Heart right ventricle (tissue), 16 donors: Measurements from ENCODE around the gene PPFIBP1. TPM values are rescaled to one million over a fixed set of nuclear protein-coding genes. Genes with fewer than 3 reads are reported as not detected.
A peak's percentile ranks its signal among the peaks of the same experiment; 100 is the strongest.
"Not testable (repeated sequence)": the region's sequence is repeated elsewhere in the genome, so short reads cannot be mapped to it uniquely, and the experiment has no call there.

Experiments
- ATAC-seq, 8 donors: fragments of 200-7000 bp; cut with Tn5 transposase; one replicate each; pipeline ENCODE4 v1.9.1; 2020; ENCODE audit warnings: mild to moderate bottlenecking in 8 of 8, moderate library complexity in 8 of 8, moderate number of reproducible peaks in 1 of 8
- DNase-seq, 2 donors: peaks; one replicate each; pipeline ENCODE4 v3.0.0-alpha.2; 2020
- H3K27ac ChIP-seq, 10 donors: fragments of 200-600 bp; sonication (generic) in 2 of 10; one replicate each; pipeline versions ENCODE4 v1.5.0 to v1.8.0; 2020 to 2022; ENCODE audit warnings: mild to moderate bottlenecking in 3 of 10
- H3K27me3 ChIP-seq, 7 donors: fragments of 200-600 bp; one replicate each; pipeline ENCODE4 v1.8.0; 2021 to 2022; ENCODE audit warnings: mild to moderate bottlenecking in 2 of 7
- H3K36me3 ChIP-seq, 9 donors: fragments of 200-600 bp; sonication (generic) in 1 of 9; one replicate each; pipeline versions ENCODE4 v1.5.0 to v1.8.0; 2020 to 2022; ENCODE audit warnings: mild to moderate bottlenecking in 2 of 9
- H3K4me1 ChIP-seq, 9 donors: fragments of 200-600 bp; sonication (generic) in 1 of 9; one replicate each; pipeline versions ENCODE4 v1.5.0 to v1.8.0; 2020 to 2022; ENCODE audit warnings: mild to moderate bottlenecking in 4 of 9
- H3K4me3 ChIP-seq, 10 donors: fragments of 200-600 bp; sonication (generic) in 2 of 10; one replicate each; pipeline versions ENCODE4 v1.5.0 to v1.8.0; 2020 to 2022; ENCODE audit warnings: mild to moderate bottlenecking in 7 of 10, moderate library complexity in 2 of 10
- H3K9me3 ChIP-seq, 11 donors: fragments of 200-600 bp in 10 of 11; sonication (generic) in 2 of 11; one replicate each; pipeline versions ENCODE4 v1.5.0 to v1.8.0; 2013 to 2022; ENCODE audit warnings: mild to moderate bottlenecking in 2 of 11, control low read depth in 1 of 11, moderate library complexity in 1 of 11
- CTCF ChIP-seq, 9 donors: fragments of 200-600 bp; sonication (generic) in 2 of 9; IDR thresholded peaks; one replicate each; pipeline versions ENCODE4 v1.5.0 to v1.8.0; 2021 to 2022; ENCODE audit warnings: antibody characterized with exemption in 9 of 9, mild to moderate bottlenecking in 5 of 9, moderate library complexity in 1 of 9
- WGBS, 2 donors: extraction: QIAGEN DNeasy Blood & Tissue Kit; methylation state at CpG; one replicate each; pipeline ENCODE4 v1.1.7; 2013; ENCODE audit warnings: inconsistent platforms in 1 of 2; 5-methylcytosine and 5-hydroxymethylcytosine counted together
- intact Hi-C, 10 donors: fragments of 100-400 bp; cut with DNase I; formaldehyde crosslinking; loops; one replicate each; pipeline versions ENCODE4 v1.11.1 to v1.14.2; 2022
- polyA plus RNA-seq, 2 donors: library from polyadenylated mRNA; stranded (reverse); fragments of 200-250 nt; gene quantifications; one replicate each; pipeline ENCODE4 v1.2.3, GENCODE V29; 2013
- total RNA-seq, 10 donors: library from RNA; stranded (reverse); fragmentation: NEBNext Ultra II Directional in 3 of 10; extraction: Animal tissue kit (Norgen Biotek cat#: 25700) in 3 of 10; gene quantifications; one replicate each; pipeline versions ENCODE4 v1.2.1 to v1.2.4, GENCODE V29; 2021 to 2023
- donor health status: Arrhythmogenic right ventricular cardiomyopathy.
- donor health status: ischemic (EF 13 %, LVEDD 7.1; RV severe dilation, severe dysfunction).
- donor health status: healthy with polysubstance abuse.
- donor health status: DM: no; HTN: yes; CAD: no.
- donor health status: DM: no; HTN: no; CAD: no.
- donor health status: ischemic (EF 25% LVEDD 6.9; RV normal size, moderate dysfunction).
- donor health status: ischemic (EF 25% LVEDD 5.7; RV mildly dilated, moderate dysfunction).
- donor health status: healthy.
- donor health status: DM: yes; HTN: yes; CAD: no.
- donor health status: Ischemic cardiomyopathy.
- donor health status: ischemic (EF 35%, LVEDD 5.7; RV mildly dilated, moderate dysfunction).
- donor health status: nonischemic (EF 11% LVEDD 7.7; RV severe dilation, severe dysfunction).
- donor health status: DM: yes; HTN: yes; CAD: no.
- donor health status: PGD.
- donor health status: ischemic (EF 29% LVEDD 5.4; RV normal size, mild dysfunction).
- donor health status: nonischemic (EF 23%, LVEDD 6.1; RV moderate dilation, normal function).

Gene PPFIBP1
- total and polyA plus RNA-seq, 12 donors: 22.9 to 450 (median 314) TPM

GRCh38 chr12:27539191-27539631 lies 15.2 kb downstream of the PPFIBP1 start:
- peak overlapping the region in 9 of 10 donors; percentile 1 to 80 (median 43) for H3K27ac ChIP-seq
- peak overlapping the region in 1 of 10 donors; percentile 2 for H3K4me3 ChIP-seq
- ATAC-seq (peak in 3 of 8 donors; percentile 31 to 76 (median 35)), DNase-seq (no peak)
- intact Hi-C loops: loop anchor here in 1 of 10 donors (10.0 kb wide), 1 partner anchor 46 kb away; no protein-coding TSS in a partner anchor
- H3K36me3 ChIP-seq: peaks cover 0 to 19% (median 0%) of the 10 kb centered on the region in 9 donors
- no peak for TF ChIP-seq CTCF (IDR thresholded peaks at IDR 0.05)
- WGBS, 2 donors: 14 to 18% methylated on average over 4 of the region's 4 CpGs
- peaks cover 32 to 94% (median 73%) of the 10 kb centered on the region in 9 donors for H3K4me1 ChIP-seq
- H3K27me3 ChIP-seq: no peaks in the 10 kb centered on the region
- H3K9me3 ChIP-seq: no peaks in the 10 kb centered on the region

GRCh38 chr12:27541031-27541719 lies 17.2 kb downstream of the PPFIBP1 start:
- no peak overlapping the region for H3K4me3 ChIP-seq
- H3K9me3 ChIP-seq: no peaks in the 10 kb centered on the region
- peaks cover 31 to 87% (median 76%) of the 10 kb centered on the region in 9 donors for H3K4me1 ChIP-seq
- no peak for DNase-seq
- peaks cover 0 to 6% (median 0%) of the 10 kb centered on the region in 9 donors for H3K36me3 ChIP-seq
- TF ChIP-seq CTCF (IDR thresholded peaks at IDR 0.05): no peak
- peak in 3 of 8 donors; percentile 14 to 56 (median 36) for ATAC-seq
- intact Hi-C loops: no loop called here
- 72 to 74% methylated on average over 8 of the region's 8 CpGs for WGBS, 2 donors
- H3K27me3 ChIP-seq: no peaks in the 10 kb centered on the region
- H3K27ac ChIP-seq: peak overlapping the region in 3 of 10 donors; percentile 0 to 46 (median 11)

- Histone ChIP-seq H3K4me3 (no peak overlapping the region), H3K4me1 (peaks cover 26 to 91% (median 80%) of the 10 kb centered on the region in 9 donors), H3K9me3 (no peaks in the 10 kb centered on the region), H3K36me3 (no peaks in the 10 kb centered on the region), H3K27me3 (no peaks in the 10 kb centered on the region), H3K27ac (peak overlapping the region in 8 of 10 donors; percentile 3 to 66 (median 31))
- DNase-seq (no peak), ATAC-seq (peak in 3 of 8 donors; percentile 10 to 39 (median 25))
- intact Hi-C loops: no loop called here
- no peak for TF ChIP-seq CTCF (IDR thresholded peaks at IDR 0.05)
- WGBS, 2 donors: 25 to 42% methylated on average over 5 of the region's 5 CpGs
Measured at GRCh38 chr12:27542628-27543027, 18.6 kb downstream of the PPFIBP1 start.

- not testable (repeated sequence) for H3K27ac ChIP-seq
- H3K4me1 ChIP-seq: peaks cover 27 to 91% (median 77%) of the 10 kb centered on the region in 9 donors
- intact Hi-C loops: loop anchor here in 2 of 10 donors (2.0 to 5.0 kb wide), 2 partner anchors 14 to 87 kb away; no protein-coding TSS in a partner anchor
Measured at GRCh38 chr12:27544858-27545257, 20.9 kb downstream of the PPFIBP1 start.

More at GRCh38 chr12:27544858-27545257, 20.9 kb downstream of the PPFIBP1 start:
- H3K27me3 ChIP-seq, ATAC-seq, H3K4me3 ChIP-seq, DNase-seq, H3K9me3 ChIP-seq, H3K36me3 ChIP-seq: not testable (repeated sequence)
- 92 to 95% methylated on average over 1 of the region's 1 CpG for WGBS, 2 donors
